Measurements from ENCODE around the gene TXNRD2.

DNA sequence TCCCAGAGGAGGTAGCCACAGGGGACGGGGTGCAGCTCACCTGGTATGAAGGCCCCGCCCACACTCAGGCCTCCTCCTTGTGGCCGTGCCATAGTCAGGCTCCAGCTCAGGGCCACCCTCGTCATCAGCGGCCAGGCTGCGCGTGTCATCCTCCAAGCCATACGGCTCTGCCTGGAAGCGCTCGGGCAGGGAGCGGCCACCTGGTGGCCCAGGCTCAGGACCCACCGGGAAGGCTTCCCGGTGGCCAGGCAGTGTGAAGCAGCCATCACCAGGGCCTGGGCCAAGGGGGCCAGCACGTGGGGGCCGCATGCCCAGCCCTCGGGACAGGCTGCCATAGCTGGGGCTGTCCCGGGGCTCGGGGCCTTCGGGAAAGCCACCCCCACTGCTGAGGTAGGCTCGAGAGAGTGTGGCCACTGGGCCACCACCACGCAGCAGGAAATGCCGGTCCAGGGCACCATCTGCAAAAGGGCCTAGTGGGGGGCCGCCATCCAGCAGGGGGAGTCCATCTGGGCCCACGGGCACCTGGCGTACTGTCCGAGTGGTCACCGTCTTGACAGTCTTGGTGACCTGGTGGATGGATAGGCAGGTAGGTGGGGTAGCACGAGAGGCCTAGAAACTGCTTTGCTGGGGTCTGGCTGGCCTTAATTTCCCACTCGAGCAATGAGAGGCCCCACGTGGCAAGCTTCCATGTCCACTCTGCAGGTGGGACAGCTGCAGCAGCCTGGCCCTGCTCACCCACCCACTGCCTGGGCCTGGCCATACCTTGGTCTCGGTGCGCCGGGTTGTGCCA, 39.7 kb upstream of the TXNRD2 start:
- TF ChIP-seq, protein P1, sequence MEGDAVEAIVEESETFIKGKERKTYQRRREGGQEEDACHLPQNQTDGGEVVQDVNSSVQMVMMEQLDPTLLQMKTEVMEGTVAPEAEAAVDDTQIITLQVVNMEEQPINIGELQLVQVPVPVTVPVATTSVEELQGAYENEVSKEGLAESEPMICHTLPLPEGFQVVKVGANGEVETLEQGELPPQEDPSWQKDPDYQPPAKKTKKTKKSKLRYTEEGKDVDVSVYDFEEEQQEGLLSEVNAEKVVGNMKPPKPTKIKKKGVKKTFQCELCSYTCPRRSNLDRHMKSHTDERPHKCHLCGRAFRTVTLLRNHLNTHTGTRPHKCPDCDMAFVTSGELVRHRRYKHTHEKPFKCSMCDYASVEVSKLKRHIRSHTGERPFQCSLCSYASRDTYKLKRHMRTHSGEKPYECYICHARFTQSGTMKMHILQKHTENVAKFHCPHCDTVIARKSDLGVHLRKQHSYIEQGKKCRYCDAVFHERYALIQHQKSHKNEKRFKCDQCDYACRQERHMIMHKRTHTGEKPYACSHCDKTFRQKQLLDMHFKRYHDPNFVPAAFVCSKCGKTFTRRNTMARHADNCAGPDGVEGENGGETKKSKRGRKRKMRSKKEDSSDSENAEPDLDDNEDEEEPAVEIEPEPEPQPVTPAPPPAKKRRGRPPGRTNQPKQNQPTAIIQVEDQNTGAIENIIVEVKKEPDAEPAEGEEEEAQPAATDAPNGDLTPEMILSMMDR (IDR thresholded peaks at IDR 0.05): no peak
- TF ChIP-seq POLR2AphosphoS5 (IDR thresholded peaks at IDR 0.05): no peak
